Natural killer cell (primary cell): Measurements from ENCODE around the gene FGGY. TPM values are rescaled to one million over a fixed set of nuclear protein-coding genes. Genes with fewer than 3 reads are reported as not detected.
"Not testable (repeated sequence)": the region's sequence is repeated elsewhere in the genome, so short reads cannot be mapped to it uniquely, and the experiment has no call there.

Source experiments
- ATAC-seq, 3 donors: fragments of 150-1000 bp in 2 of 3; fragments of 200-7000 bp in 1 of 3; cut with Tn5 transposase; 1 replicate in 1 of 3; 2 replicates in 2 of 3; pipeline ENCODE4 v1.10.0; 2021; ENCODE audit warnings: mild to moderate bottlenecking in 2 of 3, moderate library complexity in 2 of 3
- DNase-seq, 2 donors: peaks; one replicate each; pipeline versions ENCODE4 v3.0.0 to v3.0.0-alpha.2; 2013 to 2021; ENCODE audit warnings: mixed read lengths in 1 of 2
- H3K27ac ChIP-seq: one replicate; pipeline ENCODE4 v1.5.1; 2013; ENCODE audit warnings: mild to moderate bottlenecking, low read length
- H3K27me3 ChIP-seq: one replicate; pipeline ENCODE4 v1.6.1; 2013; ENCODE audit warnings: low read length; ENCODE audit not compliant: control insufficient read depth, insufficient read depth
- H3K36me3 ChIP-seq: one replicate; pipeline ENCODE4 v1.6.1; 2013; ENCODE audit warnings: low read length; ENCODE audit not compliant: control insufficient read depth, insufficient read depth
- H3K4me1 ChIP-seq: one replicate; pipeline ENCODE4 v1.6.1; 2013; ENCODE audit warnings: low read length; ENCODE audit not compliant: control insufficient read depth, insufficient read depth
- H3K4me3 ChIP-seq: one replicate; pipeline ENCODE4 v1.5.1; 2013; ENCODE audit warnings: low read length
- H3K9me3 ChIP-seq: one replicate; pipeline ENCODE4 v1.6.1; 2013; ENCODE audit warnings: low read length; ENCODE audit not compliant: control insufficient read depth, insufficient read depth
- H3K27ac Mint-ChIP-seq, 2 donors: one replicate each; pipeline ENCODE4 v1.8.0; 2022; ENCODE audit warnings: mild to moderate bottlenecking in 2 of 2, mixed read lengths in 2 of 2, moderate library complexity in 1 of 2
- H3K27me3 Mint-ChIP-seq, 2 donors: one replicate each; pipeline ENCODE4 v1.8.0; 2022; ENCODE audit warnings: low read depth in 2 of 2, mixed read lengths in 2 of 2
- H3K36me3 Mint-ChIP-seq: one replicate; pipeline ENCODE4 v1.8.0; 2022; ENCODE audit warnings: mixed read lengths
- H3K4me1 Mint-ChIP-seq, 2 donors: one replicate each; pipeline ENCODE4 v1.8.0; 2022; ENCODE audit warnings: mixed read lengths in 2 of 2
- H3K4me3 Mint-ChIP-seq: one replicate; pipeline ENCODE4 v1.8.0; 2022; ENCODE audit warnings: mild to moderate bottlenecking, moderate library complexity, mixed read lengths
- H3K9me3 Mint-ChIP-seq, 2 donors: one replicate each; pipeline ENCODE4 v1.8.0; 2022; ENCODE audit warnings: mixed read lengths in 2 of 2
- CTCF ChIP-seq: fragments of 200-600 bp; IDR thresholded peaks from one replicate; pipeline ENCODE4 v1.8.0; 2022; ENCODE audit warnings: antibody characterized with exemption
- WGBS: methylation state at CpG from one replicate; pipeline ENCODE4 v1.1.7; 2013; ENCODE audit warnings: missing lambda C conversion rate; ENCODE audit not compliant: insufficient coverage; 5-methylcytosine and 5-hydroxymethylcytosine counted together
- intact Hi-C: fragments of 100-400 bp; cut with micrococcal nuclease; formaldehyde crosslinking; loops from one replicate; pipeline ENCODE4 v1.14.2; 2022
- total RNA-seq, 4 donors: library from RNA; stranded (reverse); fragments of 120-200 nt in 1 of 4; gene quantifications; one replicate each; pipeline versions ENCODE4 v1.2.3 to v1.2.4, GENCODE V29; 2013 to 2022

Gene FGGY
- total RNA-seq: 10 to 100 TPM; 21.8 to 31.5 (median 21.8) TPM
- total RNA-seq (2013): 29.7 TPM

DNA sequence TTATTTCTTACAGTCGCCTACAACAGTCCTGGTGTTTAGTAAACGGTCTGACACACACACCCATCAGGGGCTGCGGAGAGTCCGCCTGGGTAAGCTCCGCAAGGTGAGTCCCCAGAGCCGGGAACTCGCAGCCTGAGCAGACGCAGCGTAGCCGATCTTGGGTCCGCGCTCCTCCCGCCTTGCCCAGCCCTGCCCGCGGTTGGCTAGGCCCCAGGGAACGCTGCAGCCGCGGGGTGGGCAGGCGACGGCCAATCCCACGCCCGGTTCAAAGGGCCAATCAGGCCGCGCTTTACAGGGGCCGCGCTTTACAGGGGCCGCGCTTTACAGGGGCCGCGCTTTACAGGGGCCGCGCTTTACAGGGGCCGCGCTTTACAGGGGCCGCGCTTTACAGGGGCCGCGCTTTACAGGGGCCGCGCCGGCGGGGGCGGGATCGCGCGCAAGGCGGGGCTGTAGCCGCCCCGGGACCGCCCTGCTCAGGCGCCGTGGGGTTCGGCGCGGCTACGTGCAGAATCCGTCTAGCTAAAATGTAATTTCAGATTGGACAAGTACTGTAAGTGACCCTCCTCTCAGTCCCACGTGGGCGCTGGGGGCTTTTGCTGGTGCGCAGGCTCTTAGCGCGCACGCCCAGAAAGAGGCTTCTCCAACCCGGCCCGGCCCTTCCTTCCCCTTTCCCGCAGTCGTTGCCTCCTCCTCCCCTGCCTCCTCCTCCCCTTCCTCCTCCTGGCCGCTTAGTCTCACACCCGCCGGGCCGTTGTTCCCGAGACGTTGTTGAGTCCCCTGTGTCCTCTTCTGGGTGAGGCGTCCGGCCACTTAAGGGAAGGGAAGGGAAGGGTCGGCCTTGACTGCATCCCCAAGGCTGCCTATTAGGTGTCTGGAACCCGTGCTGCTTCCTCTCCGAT, at the start of gene FGGY:
Gene FGGY, plus strand, starts transcription at position 737 of the 899 bp plus-strand sequence. CDS start 24,456 bp downstream, outside the sequence.
- Mint-ChIP-seq H3K4me1 (peaks cover 48 to 50% of the 10 kb centered on the region in 2 donors), H3K9me3 (no peaks in the 10 kb centered on the region), H3K4me3 (peak within 1 kb of the TSS; percentile 88), H3K27me3 (no peaks in the 10 kb centered on the region), H3K27ac (peak within 1 kb of the TSS; percentile 94 to 95), H3K36me3 (no peaks in the 10 kb centered on the region)
- WGBS: under 1% methylated on average over 78 of the region's 78 CpGs
- Histone ChIP-seq H3K36me3 (no peaks in the 10 kb centered on the region), H3K4me3 (peak within 1 kb of the TSS; percentile 69), H3K27ac (peak within 1 kb of the TSS; percentile 96), H3K4me1 (peaks cover 43% of the 10 kb centered on the region), H3K27me3 (no peaks in the 10 kb centered on the region), H3K9me3 (no peaks in the 10 kb centered on the region)
- peak; percentile 87 to 93 for DNase-seq
- ATAC-seq: peak; percentile 85 to 95 (median 89)
- no peak for TF ChIP-seq CTCF
- intact Hi-C loops: loop anchor here (1.0 to 10.0 kb wide), 6 partner anchors 20 to 542 kb away; partner anchors contain the start of gene JUN

DNA sequence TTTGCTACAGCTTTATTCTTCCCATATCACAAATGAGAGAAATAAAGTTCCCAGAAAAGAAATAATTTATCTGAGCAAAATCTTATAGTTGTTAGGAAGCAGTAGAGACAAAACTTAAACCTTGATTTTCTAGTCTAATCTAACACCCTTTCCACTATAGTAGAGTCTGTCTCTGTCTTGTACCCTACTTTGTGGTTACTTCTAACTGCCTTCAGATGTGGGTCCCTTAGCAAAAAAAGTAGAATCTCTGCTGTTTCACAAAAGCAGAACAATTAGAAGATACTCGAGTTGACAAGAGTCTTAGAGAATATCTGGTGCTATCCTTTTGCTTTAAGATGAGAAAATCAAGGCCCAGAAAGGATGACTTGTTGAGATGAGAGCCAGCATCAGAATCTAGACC, 48.1 kb upstream of the FGGY start:
- no peaks in the 10 kb centered on the region for H3K27me3 Mint-ChIP-seq
- ATAC-seq (no peak), DNase-seq (no peak)
- peaks cover 14% of the 10 kb centered on the region for H3K36me3 Mint-ChIP-seq
- Histone ChIP-seq H3K9me3 (no peaks in the 10 kb centered on the region), H3K27me3 (no peaks in the 10 kb centered on the region), H3K27ac (no peak overlapping the region), H3K36me3 (no peaks in the 10 kb centered on the region), H3K4me1 (no peaks in the 10 kb centered on the region), H3K4me3 (no peak overlapping the region)
- no peak for TF ChIP-seq CTCF
- intact Hi-C loops: no loop called here
- H3K4me3 Mint-ChIP-seq: no peak overlapping the region
- WGBS: 41% methylated on average over 1 of the region's 1 CpG
- H3K9me3 Mint-ChIP-seq: peaks cover 2 to 4% of the 10 kb centered on the region in 2 donors
- H3K27ac Mint-ChIP-seq: no peak overlapping the region
- H3K4me1 Mint-ChIP-seq: no peaks in the 10 kb centered on the region

DNA sequence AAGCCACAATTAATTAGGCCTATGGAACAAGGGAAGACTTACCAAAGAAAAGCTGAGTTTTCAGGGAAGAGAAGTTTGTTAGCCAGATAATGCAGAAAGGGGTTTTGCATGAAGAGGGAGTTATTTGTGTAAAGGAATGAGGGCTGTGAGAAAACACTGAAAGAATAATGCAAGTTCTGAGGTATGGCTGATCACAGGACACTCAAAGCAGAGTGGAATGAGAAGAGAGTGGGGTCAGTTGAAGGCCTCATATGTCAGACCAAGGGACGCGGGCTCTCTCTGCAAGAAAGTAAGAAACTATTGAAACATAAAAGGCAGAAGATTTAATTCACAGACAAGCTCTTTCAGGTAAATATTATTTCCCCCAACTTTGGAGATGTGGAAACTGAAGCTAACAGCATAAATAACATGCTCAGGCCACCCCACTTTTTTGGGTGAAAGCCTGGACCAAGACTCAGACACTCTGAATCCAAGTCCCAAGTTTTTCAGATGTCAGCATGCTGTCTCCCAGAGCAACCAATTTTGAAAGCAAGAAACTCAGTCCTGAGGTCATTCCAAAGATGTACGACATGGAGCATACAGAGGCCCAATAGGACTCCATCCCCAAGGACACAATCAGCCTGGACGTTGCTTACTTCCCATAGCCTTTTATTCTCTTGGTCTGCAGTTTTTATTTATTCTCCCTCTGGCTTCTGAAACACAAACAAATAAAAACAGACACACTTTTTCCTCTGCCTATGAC, 47.3 kb upstream of the FGGY start:
- Mint-ChIP-seq H3K4me1 (no peaks in the 10 kb centered on the region), H3K9me3 (peaks cover 2 to 4% of the 10 kb centered on the region in 2 donors), H3K27ac (no peak overlapping the region), H3K36me3 (peaks cover 14% of the 10 kb centered on the region), H3K27me3 (no peaks in the 10 kb centered on the region), H3K4me3 (no peak overlapping the region)
- no peak for TF ChIP-seq CTCF
- no peak for ATAC-seq
- 94% methylated on average over 4 of the region's 4 CpGs for whole genome bisulfite sequencing
- Histone ChIP-seq H3K27me3 (no peaks in the 10 kb centered on the region), H3K4me3 (no peak overlapping the region), H3K4me1 (no peaks in the 10 kb centered on the region), H3K27ac (no peak overlapping the region), H3K9me3 (no peaks in the 10 kb centered on the region), H3K36me3 (no peaks in the 10 kb centered on the region)
- no peak for DNase-seq
- intact Hi-C loops: no loop called here

DNA sequence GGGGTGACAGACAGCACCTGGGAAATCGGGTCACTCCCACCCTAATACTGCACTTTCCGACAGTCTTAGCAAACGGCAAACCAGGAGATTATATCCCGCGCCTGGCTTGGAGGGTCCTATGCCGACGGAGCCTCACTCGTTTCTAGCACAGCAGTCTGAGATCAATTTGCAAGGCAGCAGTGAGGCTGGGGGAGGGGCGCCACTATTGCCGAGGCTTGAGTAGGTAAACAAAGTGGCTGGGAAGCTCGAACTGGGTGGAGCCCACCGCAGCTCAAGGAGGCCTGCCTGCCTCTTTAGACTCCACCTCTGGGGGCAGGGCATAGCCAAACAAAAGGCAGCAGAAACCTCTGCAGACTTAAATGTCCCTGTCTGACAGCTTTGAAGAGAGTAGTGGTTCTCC, 45.8 kb upstream of the FGGY start:
- H3K4me3 Mint-ChIP-seq, H3K27me3 Mint-ChIP-seq, H3K9me3 ChIP-seq, H3K27ac Mint-ChIP-seq, intact Hi-C loops, H3K4me1 ChIP-seq, DNase-seq, H3K9me3 Mint-ChIP-seq, H3K4me3 ChIP-seq, H3K4me1 Mint-ChIP-seq, H3K36me3 ChIP-seq, ATAC-seq, H3K27me3 ChIP-seq, H3K27ac ChIP-seq: not testable (repeated sequence)
- peaks cover 12% of the 10 kb centered on the region for H3K36me3 Mint-ChIP-seq
- 90% methylated on average over 12 of the region's 12 CpGs for WGBS

GRCh38 chr1:59256429-59256828, 40.5 kb upstream of the FGGY start:
- H3K9me3 Mint-ChIP-seq, H3K27me3 ChIP-seq, H3K4me1 ChIP-seq, H3K4me3 ChIP-seq, intact Hi-C loops, H3K4me1 Mint-ChIP-seq, H3K27ac ChIP-seq, H3K36me3 ChIP-seq, DNase-seq, H3K36me3 Mint-ChIP-seq, H3K9me3 ChIP-seq, H3K27ac Mint-ChIP-seq, ATAC-seq, H3K27me3 Mint-ChIP-seq, H3K4me3 Mint-ChIP-seq: not testable (repeated sequence)
- WGBS: no CpG with 5 or more reads among the region's 1 CpG
